Measurements from ENCODE around the gene RPA1. TPM values are rescaled to one million over a fixed set of nuclear protein-coding genes. Genes with fewer than 3 reads are reported as not detected.

RPA1 gene
- polyA plus RNA-seq, 3 donors, result 18.5 to 27.4 (median 23.8) TPM

GRCh38 chr17:1899403-1900000 lies 69.7 kb downstream of the RPA1 start:
- peaks cover 4 to 7% of the 10 kb centered on the region in 2 donors for H3K27me3 ChIP-seq (ENCODE audit: control insufficient read depth in 2 of 2, insufficient read depth in 2 of 2, low read length in 2 of 2)
- H3K79me2 ChIP-seq (ENCODE audit: insufficient read depth, low read length), result no peaks in the 10 kb centered on the region
- H3K27ac ChIP-seq (ENCODE audit: low read depth in 1 of 2, low read length in 2 of 2), result no peak overlapping the region
- intact Hi-C loops (cut with micrococcal nuclease), result no loop called here
- no peaks in the 10 kb centered on the region for H3K4me1 Mint-ChIP-seq
- no peak overlapping the region for H3K9ac ChIP-seq (ENCODE audit: insufficient read depth, low read length, poor library complexity, severe bottlenecking)
- no peak overlapping the region for H2AFZ ChIP-seq (ENCODE audit: insufficient read depth, low read depth, low read length, poor library complexity, severe bottlenecking)
- no CpG with 5 or more reads among the region's 8 CpGs for WGBS (ENCODE audit: insufficient coverage)
- no peaks in the 10 kb centered on the region for H3K9me3 Mint-ChIP-seq
- no peak overlapping the region for H3K4me3 Mint-ChIP-seq
- peaks cover 43 to 44% of the 10 kb centered on the region in 2 donors for H3K36me3 Mint-ChIP-seq
- H3K4me3 ChIP-seq (replicated peaks in 1 of 3; ENCODE audit: low read depth in 2 of 3, low read length in 3 of 3), result no peak overlapping the region
- peak overlapping the region in 1 of 7 donors; percentile 50 for H3K27ac Mint-ChIP-seq
- H3K9me3 ChIP-seq (replicated peaks in 1 of 2; ENCODE audit: control insufficient read depth in 1 of 2, insufficient read depth in 1 of 2, low read length in 2 of 2), result no peaks in the 10 kb centered on the region
- TF ChIP-seq, protein P1, sequence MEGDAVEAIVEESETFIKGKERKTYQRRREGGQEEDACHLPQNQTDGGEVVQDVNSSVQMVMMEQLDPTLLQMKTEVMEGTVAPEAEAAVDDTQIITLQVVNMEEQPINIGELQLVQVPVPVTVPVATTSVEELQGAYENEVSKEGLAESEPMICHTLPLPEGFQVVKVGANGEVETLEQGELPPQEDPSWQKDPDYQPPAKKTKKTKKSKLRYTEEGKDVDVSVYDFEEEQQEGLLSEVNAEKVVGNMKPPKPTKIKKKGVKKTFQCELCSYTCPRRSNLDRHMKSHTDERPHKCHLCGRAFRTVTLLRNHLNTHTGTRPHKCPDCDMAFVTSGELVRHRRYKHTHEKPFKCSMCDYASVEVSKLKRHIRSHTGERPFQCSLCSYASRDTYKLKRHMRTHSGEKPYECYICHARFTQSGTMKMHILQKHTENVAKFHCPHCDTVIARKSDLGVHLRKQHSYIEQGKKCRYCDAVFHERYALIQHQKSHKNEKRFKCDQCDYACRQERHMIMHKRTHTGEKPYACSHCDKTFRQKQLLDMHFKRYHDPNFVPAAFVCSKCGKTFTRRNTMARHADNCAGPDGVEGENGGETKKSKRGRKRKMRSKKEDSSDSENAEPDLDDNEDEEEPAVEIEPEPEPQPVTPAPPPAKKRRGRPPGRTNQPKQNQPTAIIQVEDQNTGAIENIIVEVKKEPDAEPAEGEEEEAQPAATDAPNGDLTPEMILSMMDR (IDR thresholded peaks at IDR 0.05), result no peak
- peaks cover 38 to 45% of the 10 kb centered on the region in 2 donors for H3K36me3 ChIP-seq (replicated peaks in 1 of 2; ENCODE audit: control insufficient read depth in 1 of 2, insufficient read depth in 2 of 2, low read length in 2 of 2)
- no peak for DNase-seq
- no peaks in the 10 kb centered on the region for H3K4me1 ChIP-seq (ENCODE audit: control insufficient read depth in 1 of 2, insufficient read depth in 2 of 2, low read length in 2 of 2)
- H3K27me3 Mint-ChIP-seq (ENCODE audit: low read depth in 3 of 3), result peaks cover 3 to 14% (median 7%) of the 10 kb centered on the region in 3 donors
- no peaks in the 10 kb centered on the region for H4K20me1 ChIP-seq (ENCODE audit: insufficient read depth, low read length)
- no peak overlapping the region for H3K4me2 ChIP-seq (replicated peaks; ENCODE audit: extremely low read depth, low read length, poor library complexity, severe bottlenecking)

DNA sequence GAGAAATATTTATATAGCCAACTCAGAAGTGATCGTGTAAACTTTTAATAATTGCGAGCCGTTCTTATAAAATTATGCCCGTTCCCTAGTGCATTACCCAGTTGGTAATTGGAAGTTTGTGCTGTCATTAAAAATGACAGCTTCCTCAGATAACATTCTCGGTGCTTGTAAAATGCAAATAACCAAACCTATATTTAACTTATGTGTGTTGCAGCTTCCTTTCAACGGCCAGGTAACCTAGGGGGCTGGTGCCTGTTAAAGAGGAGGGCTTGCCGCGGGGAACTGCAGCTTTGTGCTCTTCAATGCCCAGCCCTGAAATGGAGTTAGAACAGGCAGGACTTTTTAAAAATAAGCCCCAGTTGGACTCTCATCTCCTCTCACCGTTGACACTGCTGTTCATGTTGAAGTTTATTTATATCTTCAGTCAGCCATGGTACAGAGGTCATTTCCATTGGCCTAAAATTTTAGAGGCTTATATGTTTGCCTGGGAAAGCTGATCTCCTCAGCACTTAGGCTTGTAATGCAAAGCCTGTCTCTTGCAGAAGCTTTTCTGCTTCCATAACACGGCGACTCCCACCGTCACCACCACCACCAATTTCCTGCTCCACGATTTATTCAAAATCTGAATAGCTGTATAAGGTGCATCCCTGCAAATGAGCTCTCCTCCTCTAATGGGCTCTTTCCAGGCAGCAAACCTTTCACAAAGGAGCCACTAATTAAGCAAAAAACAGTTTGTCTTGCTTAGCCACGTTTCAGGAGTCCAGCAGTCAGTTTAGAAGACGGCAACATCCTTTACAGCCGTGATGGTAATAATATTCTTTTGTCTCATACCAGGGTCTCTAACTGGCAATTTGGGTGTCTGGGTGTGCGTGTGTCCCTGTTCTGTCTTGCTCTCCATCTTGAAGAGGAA lies 74.7 kb downstream of the RPA1 start:
- H3K27ac Mint-ChIP-seq, result no peak overlapping the region
- H3K27me3 Mint-ChIP-seq (ENCODE audit: low read depth in 3 of 3), result peaks cover 52 to 64% (median 53%) of the 10 kb centered on the region in 3 donors
- no peaks in the 10 kb centered on the region for H4K20me1 ChIP-seq (ENCODE audit: insufficient read depth, low read length)
- no peak for DNase-seq
- peaks cover 0 to 6% of the 10 kb centered on the region in 2 donors for H3K36me3 Mint-ChIP-seq
- H3K4me3 ChIP-seq (replicated peaks in 1 of 3; ENCODE audit: low read depth in 2 of 3, low read length in 3 of 3), result no peak overlapping the region
- TF ChIP-seq, protein P1 (IDR thresholded peaks at IDR 0.05), result no peak
- no peak overlapping the region for H3K9ac ChIP-seq (ENCODE audit: insufficient read depth, low read length, poor library complexity, severe bottlenecking)
- no peak overlapping the region for H2AFZ ChIP-seq (ENCODE audit: insufficient read depth, low read depth, low read length, poor library complexity, severe bottlenecking)
- peaks cover 0 to 11% of the 10 kb centered on the region in 2 donors for H3K9me3 ChIP-seq (replicated peaks in 1 of 2; ENCODE audit: control insufficient read depth in 1 of 2, insufficient read depth in 1 of 2, low read length in 2 of 2)
- no peak overlapping the region for H3K4me2 ChIP-seq (replicated peaks; ENCODE audit: extremely low read depth, low read length, poor library complexity, severe bottlenecking)
- H3K27ac ChIP-seq (ENCODE audit: low read depth in 1 of 2, low read length in 2 of 2), result no peak overlapping the region
- peak overlapping the region in 1 of 2 donors; percentile 54 for H3K4me3 Mint-ChIP-seq
- H3K4me1 ChIP-seq (ENCODE audit: control insufficient read depth in 1 of 2, insufficient read depth in 2 of 2, low read length in 2 of 2), result peaks cover 4 to 9% of the 10 kb centered on the region in 2 donors
- H3K79me2 ChIP-seq (ENCODE audit: insufficient read depth, low read length), result no peaks in the 10 kb centered on the region
- H3K36me3 ChIP-seq (replicated peaks in 1 of 2; ENCODE audit: control insufficient read depth in 1 of 2, insufficient read depth in 2 of 2, low read length in 2 of 2), result no peaks in the 10 kb centered on the region
- intact Hi-C loops (cut with micrococcal nuclease), result loop anchor here in 1 of 2 donors (10.0 kb wide), 1 partner anchor 340 kb away; no protein-coding TSS in a partner anchor
- H3K27me3 ChIP-seq (ENCODE audit: control insufficient read depth in 2 of 2, insufficient read depth in 2 of 2, low read length in 2 of 2), result peaks cover 47 to 55% of the 10 kb centered on the region in 2 donors
- 83% methylated on average over 10 of the region's 17 CpGs for WGBS (ENCODE audit: insufficient coverage)
- peaks cover 9% of the 10 kb centered on the region for H3K4me1 Mint-ChIP-seq
- H3K9me3 Mint-ChIP-seq, result peaks cover 0 to 10% (median 3%) of the 10 kb centered on the region in 7 donors

Data from CD14-positive monocyte (primary cell).